HEK293 (cell line): ENCODE measurements around the gene PAGE2B.

ENCODE experiments used
- CTCF ChIA-PET: fragments of 350-600 bp; formaldehyde crosslinking; extraction: SDS; loops from one replicate; lab custom pipeline; 2021; ENCODE audit warnings: antibody characterized with exemption; lab: Yijun Ruan, JAX
- POLR2A ChIA-PET: fragments of 300-600 bp; formaldehyde crosslinking; extraction: SDS; loops from one replicate; lab custom pipeline; 2020; ENCODE audit warnings: antibody characterized with exemption, inconsistent platforms; lab: Yijun Ruan, JAX
- H3K27ac ChIP-seq: fragments of 200-500 bp; sonication (Bioruptor generic); 2 replicates; pipeline ENCODE4 v1.5.1; 2014; ENCODE audit warnings: low read depth, low read length, control low read depth, inconsistent platforms; ENCODE audit errors: extremely low read depth
- H3K36me3 ChIP-seq, 2 experiments: fragments of 200-500 bp in 1 of 2; sonication (Bioruptor generic) in 1 of 2; 1 replicate in 1 of 2; 2 replicates in 1 of 2; pipeline ENCODE4 v1.5.1; 2014 to 2017; ENCODE audit warnings: inconsistent platforms in 2 of 2, low read length in 2 of 2; ENCODE audit not compliant: control insufficient read depth in 2 of 2, insufficient read depth in 1 of 2
- H3K4me1 ChIP-seq: fragments of 200-500 bp; sonication (Bioruptor generic); 2 replicates; pipeline ENCODE4 v1.5.1; 2014; ENCODE audit warnings: mild to moderate bottlenecking, low read length, inconsistent platforms; ENCODE audit not compliant: control insufficient read depth, insufficient read depth
- H3K4me3 ChIP-seq: 2 replicates; pipeline ENCODE4 v1.5.1; 2011; ENCODE audit warnings: low read depth, mild to moderate bottlenecking, control low read depth, low read length, moderate library complexity
- H3K9me3 ChIP-seq: fragments of 200-500 bp; sonication (Bioruptor generic); 2 replicates; pipeline ENCODE4 v1.5.1; 2014; ENCODE audit warnings: low read depth, low read length, inconsistent platforms; ENCODE audit not compliant: control insufficient read depth, insufficient read depth
- KLF8 ChIP-seq: fragments of 450-650 bp; formaldehyde crosslinking; IDR thresholded peaks from 2 replicates; pipeline ENCODE4 v1.5.1; 2016; ENCODE audit warnings: missing biosample characterization, missing genetic modification characterization
- MEIS1 ChIP-seq: sonication (generic); formaldehyde crosslinking; IDR thresholded peaks from 2 replicates; pipeline ENCODE4 v1.8.1; 2022; ENCODE audit warnings: missing genetic modification reagents, mild to moderate bottlenecking, borderline replicate concordance
- ZBTB1 ChIP-seq: fragments of 450-650 bp; formaldehyde crosslinking; IDR thresholded peaks from 2 replicates; pipeline ENCODE4 v1.5.1; 2016; ENCODE audit warnings: missing biosample characterization, missing genetic modification characterization
- ZBTB17 ChIP-seq: fragments of 450-650 bp; formaldehyde crosslinking; IDR thresholded peaks from 2 replicates; pipeline ENCODE4 v1.5.1; 2016; ENCODE audit warnings: missing biosample characterization, missing genetic modification characterization
- ZNF121 ChIP-seq: fragments of 450-650 bp; formaldehyde crosslinking; IDR thresholded peaks from 2 replicates; pipeline ENCODE4 v1.5.1; 2016; ENCODE audit warnings: missing biosample characterization, missing genetic modification characterization
- ZNF140 ChIP-seq: fragments of 450-650 bp; formaldehyde crosslinking; IDR thresholded peaks from 2 replicates; pipeline ENCODE4 v1.5.1; 2016; ENCODE audit warnings: missing biosample characterization, missing genetic modification characterization
- ZNF16 ChIP-seq: fragments of 450-650 bp; formaldehyde crosslinking; IDR thresholded peaks from 2 replicates; pipeline ENCODE4 v1.5.1; 2016; ENCODE audit warnings: low read depth, missing biosample characterization, missing genetic modification characterization
- ZNF248 ChIP-seq: fragments of 450-650 bp; formaldehyde crosslinking; IDR thresholded peaks from 2 replicates; pipeline ENCODE4 v1.5.1; 2017; ENCODE audit warnings: missing biosample characterization, missing genetic modification characterization
- ZNF280D ChIP-seq: fragments of 450-650 bp; formaldehyde crosslinking; IDR thresholded peaks from 2 replicates; pipeline ENCODE4 v1.5.1; 2016; ENCODE audit warnings: missing biosample characterization, missing genetic modification characterization
- ZNF335 ChIP-seq: fragments of 450-650 bp; formaldehyde crosslinking; conservative IDR thresholded peaks from 2 replicates; pipeline ENCODE4 v1.5.1; 2016; ENCODE audit warnings: missing biosample characterization, missing genetic modification characterization
- ZNF362 ChIP-seq: fragments of 450-650 bp; formaldehyde crosslinking; IDR thresholded peaks from 2 replicates; pipeline ENCODE4 v1.5.1; 2016; ENCODE audit warnings: missing biosample characterization, missing genetic modification characterization
- ZNF501 ChIP-seq: fragments of 450-650 bp; formaldehyde crosslinking; IDR thresholded peaks from 2 replicates; pipeline ENCODE4 v1.5.1; 2016; ENCODE audit warnings: missing biosample characterization, missing genetic modification characterization
- ZNF549 ChIP-seq: fragments of 450-650 bp; IDR thresholded peaks from 2 replicates; pipeline ENCODE4 v1.5.1; 2018; ENCODE audit warnings: missing biosample characterization, missing genetic modification characterization, mild to moderate bottlenecking, inconsistent platforms, moderate library complexity
- ZNF596 ChIP-seq: fragments of 450-650 bp; IDR thresholded peaks from 2 replicates; pipeline ENCODE4 v1.5.0; 2018; ENCODE audit warnings: missing biosample characterization, mild to moderate bottlenecking, missing genetic modification characterization, moderate library complexity
- ZNF600 ChIP-seq: fragments of 450-650 bp; formaldehyde crosslinking; IDR thresholded peaks from 2 replicates; pipeline ENCODE4 v1.5.1; 2016; ENCODE audit warnings: missing biosample characterization, missing genetic modification characterization
- ZNF610 ChIP-seq: fragments of 450-650 bp; formaldehyde crosslinking; IDR thresholded peaks from 2 replicates; pipeline ENCODE4 v1.5.1; 2016; ENCODE audit warnings: missing biosample characterization, missing genetic modification characterization, borderline replicate concordance
- ZNF660 ChIP-seq: fragments of 450-650 bp; IDR thresholded peaks from 2 replicates; pipeline ENCODE4 v1.5.1; 2018; ENCODE audit warnings: missing biosample characterization, mild to moderate bottlenecking, missing genetic modification characterization
- ZNF701 ChIP-seq: fragments of 450-650 bp; formaldehyde crosslinking; IDR thresholded peaks from 2 replicates; pipeline ENCODE4 v1.5.1; 2016; ENCODE audit warnings: missing biosample characterization, missing genetic modification characterization
- ZNF776 ChIP-seq: fragments of 450-650 bp; formaldehyde crosslinking; IDR thresholded peaks from 2 replicates; pipeline ENCODE4 v1.5.0; 2017; ENCODE audit warnings: missing biosample characterization, missing genetic modification characterization, borderline replicate concordance
- ZSCAN5A ChIP-seq: fragments of 450-650 bp; formaldehyde crosslinking; IDR thresholded peaks from 2 replicates; pipeline ENCODE4 v1.5.1; 2016; ENCODE audit warnings: missing biosample characterization, missing genetic modification characterization
- ZXDB ChIP-seq: fragments of 450-650 bp; formaldehyde crosslinking; IDR thresholded peaks from 2 replicates; pipeline ENCODE4 v1.5.1; 2016; ENCODE audit warnings: missing biosample characterization, missing genetic modification characterization

Gene PAGE2B, protein sequence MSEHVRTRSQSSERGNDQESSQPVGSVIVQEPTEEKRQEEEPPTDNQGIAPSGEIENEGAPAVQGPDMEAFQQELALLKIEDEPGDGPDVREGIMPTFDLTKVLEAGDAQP

GRCh38 chrX:55074851-55075467, at the start of gene PAGE2B:
TSS of gene PAGE2B (plus strand) at chrX:55075030. CDS start at chrX:55076042, 1,012 bp downstream.
- Histone ChIP-seq H3K9me3 (no peaks in the 10 kb centered on the region), H3K4me3 (no peak within 1 kb of the TSS), H3K4me1 (no peaks in the 10 kb centered on the region), H3K36me3 (no peaks in the 10 kb centered on the region; a peak in 1 of 3 replicates), H3K27ac (no peak within 1 kb of the TSS)
- ChIA-PET POLR2A (no interaction called here), CTCF (no interaction called here)
- TF ChIP-seq ZNF335 (tag by site-specific recombination) (no peak), ZNF610 (no peak), ZNF660 (no peak), ZSCAN5A (no peak)

GRCh38 chrX:55026143-55026542, 48.7 kb upstream of the PAGE2B start:
- H3K36me3 ChIP-seq: no peaks in the 10 kb centered on the region
- TF ChIP-seq KLF8 (tag by site-specific recombination) (no peak), ZNF501 (tag by site-specific recombination) (no peak), ZBTB1 (tag by site-specific recombination) (no peak), ZNF596 (tag by site-specific recombination) (no peak), ZXDB (tag by site-specific recombination) (no peak), ZBTB17 (no peak), ZNF16 (no peak), ZNF280D (no peak), MEIS1 (CRISPR knock-in tag) (no peak), ZNF776 (tag by site-specific recombination) (no peak), ZNF248 (tag by site-specific recombination) (no peak)
- no peak overlapping the region for H3K4me3 ChIP-seq
- no peaks in the 10 kb centered on the region for H3K9me3 ChIP-seq
- H3K27ac ChIP-seq: no peak overlapping the region
- H3K4me1 ChIP-seq: no peaks in the 10 kb centered on the region
- CTCF ChIA-PET: no interaction called here
- POLR2A ChIA-PET: no interaction called here

DNA sequence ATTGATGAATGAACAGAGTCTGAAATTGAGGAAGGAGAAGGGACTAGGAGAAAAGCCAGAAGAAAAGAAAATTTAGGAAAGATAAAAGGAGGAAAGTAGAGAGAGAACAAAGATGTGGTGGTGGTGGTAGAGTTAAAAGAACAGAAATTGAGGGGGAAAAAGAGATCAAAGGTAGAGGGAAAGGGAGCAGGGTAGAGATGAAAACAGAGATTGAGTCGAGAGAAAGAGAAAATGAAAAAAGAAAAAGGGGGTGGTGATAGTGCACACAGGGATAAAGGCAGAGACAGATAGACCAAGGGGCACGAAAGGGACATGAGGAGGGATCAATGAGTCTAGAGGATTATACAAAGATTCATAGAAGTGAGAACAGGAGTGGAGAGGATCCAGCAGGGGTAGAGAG, 48.0 kb upstream of the PAGE2B start:
- Histone ChIP-seq H3K4me3 (no peak overlapping the region), H3K4me1 (no peaks in the 10 kb centered on the region), H3K36me3 (no peaks in the 10 kb centered on the region), H3K9me3 (no peaks in the 10 kb centered on the region), H3K27ac (no peak overlapping the region)
- TF ChIP-seq ZNF362 (tag by site-specific recombination) (no peak), ZNF121 (tag by site-specific recombination) (no peak), ZNF140 (tag by site-specific recombination) (no peak), ZNF701 (tag by site-specific recombination) (no peak), ZNF600 (tag by site-specific recombination) (no peak), ZNF549 (tag by site-specific recombination) (no peak)
- ChIA-PET POLR2A (no interaction called here), CTCF (no interaction called here)
